Mesodermal cell (in vitro differentiated cells): ENCODE data around the gene DCTN1.

Experiments used
- H3K27ac ChIP-seq: 2 replicates; pipeline ENCODE4 v1.7.0; 2013; ENCODE audit warnings: mild to moderate bottlenecking, low read depth, low read length, moderate library complexity; ENCODE audit not compliant: severe bottlenecking
- H3K36me3 ChIP-seq: 2 replicates; pipeline ENCODE4 v1.7.1; 2013; ENCODE audit warnings: mild to moderate bottlenecking, low read length, moderate library complexity; ENCODE audit not compliant: control insufficient read depth, insufficient read depth
- H3K4me1 ChIP-seq: one replicate; pipeline ENCODE4 v1.7.1; 2013; ENCODE audit warnings: mild to moderate bottlenecking, low read length; ENCODE audit not compliant: insufficient read depth, control insufficient read depth, poor library complexity, severe bottlenecking
- H3K4me3 ChIP-seq: 2 replicates; pipeline ENCODE4 v1.7.0; 2013; ENCODE audit warnings: low read length, control low read depth, mild to moderate bottlenecking; ENCODE audit not compliant: insufficient read depth, poor library complexity, severe bottlenecking; ENCODE audit errors: extremely low read depth
- H3K9me3 ChIP-seq: 2 replicates; pipeline ENCODE4 v1.7.1; 2013; ENCODE audit warnings: mild to moderate bottlenecking, low read length, moderate library complexity; ENCODE audit not compliant: control insufficient read depth
- WGBS, 2 experiments: methylation state at CpG; one replicate each; pipeline ENCODE4 v1.1.5; 2013; ENCODE audit warnings: missing lambda C conversion rate in 2 of 2; ENCODE audit not compliant: insufficient coverage in 2 of 2; 5-methylcytosine and 5-hydroxymethylcytosine counted together

Gene DCTN1

GRCh38 chr2:74387346-74387745, 7.2 kb upstream of the DCTN1 start:
- no peak overlapping the region for H3K27ac ChIP-seq
- WGBS, 2 experiments: 86 to 100% methylated on average over 1 of the region's 1 CpG
- peaks cover 35% of the 10 kb centered on the region for H3K36me3 ChIP-seq
- H3K9me3 ChIP-seq: no peaks in the 10 kb centered on the region
- peaks cover 40% of the 10 kb centered on the region for H3K4me1 ChIP-seq
- no peak overlapping the region for H3K4me3 ChIP-seq

DNA sequence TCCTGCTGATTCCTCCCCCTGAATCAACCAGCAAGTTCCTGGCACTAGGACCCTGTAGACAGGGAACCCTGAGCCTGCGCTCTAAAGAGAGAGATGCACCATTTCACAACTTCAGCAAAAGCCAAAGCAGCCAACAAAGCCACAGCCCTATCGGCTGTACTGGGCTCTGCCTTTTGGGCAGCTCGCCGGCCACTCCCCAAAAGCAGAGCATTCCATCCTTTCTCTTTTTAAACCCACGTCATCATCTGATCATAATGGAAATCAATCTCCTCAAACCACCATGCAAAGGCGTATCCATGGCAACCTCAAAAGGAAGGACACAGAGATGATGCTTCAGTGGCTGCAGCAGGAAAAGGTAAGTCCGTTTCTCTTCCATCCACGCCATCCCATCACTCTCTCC, 5.3 kb upstream of the DCTN1 start:
- no peaks in the 10 kb centered on the region for H3K9me3 ChIP-seq
- no peak overlapping the region for H3K27ac ChIP-seq
- H3K4me3 ChIP-seq: no peak overlapping the region
- peaks cover 49% of the 10 kb centered on the region for H3K36me3 ChIP-seq
- 88 to 96% methylated on average over 6 of the region's 8 CpGs for WGBS, 2 experiments
- peaks cover 42% of the 10 kb centered on the region for H3K4me1 ChIP-seq

GRCh38 chr2:74384051-74384450, 3.9 kb upstream of the DCTN1 start:
- Histone ChIP-seq H3K36me3 (peaks cover 50% of the 10 kb centered on the region), H3K4me3 (no peak overlapping the region), H3K4me1 (peaks cover 41% of the 10 kb centered on the region), H3K27ac (no peak overlapping the region), H3K9me3 (no peaks in the 10 kb centered on the region)
- WGBS, 2 experiments: 93 to 97% methylated on average over 2 to 3 of the region's 3 CpGs

- Histone ChIP-seq H3K27ac (no peak overlapping the region), H3K4me1 (peaks cover 41% of the 10 kb centered on the region), H3K4me3 (no peak overlapping the region), H3K9me3 (no peaks in the 10 kb centered on the region), H3K36me3 (peaks cover 56% of the 10 kb centered on the region)
- 100% methylated on average over 1 of the region's 1 CpG for whole genome bisulfite sequencing, 2 experiments
These were observed 3.1 kb upstream of the DCTN1 start for GRCh38 chr2:74383254-74383653.

GRCh38 chr2:74381751-74382150, 1.6 kb upstream of the DCTN1 start:
- Histone ChIP-seq H3K27ac (no peak overlapping the region), H3K4me3 (no peak overlapping the region), H3K9me3 (no peaks in the 10 kb centered on the region), H3K4me1 (peaks cover 30% of the 10 kb centered on the region), H3K36me3 (peaks cover 68% of the 10 kb centered on the region)
- WGBS, 2 experiments: no CpG with 5 or more reads among the region's 3 CpGs

DNA sequence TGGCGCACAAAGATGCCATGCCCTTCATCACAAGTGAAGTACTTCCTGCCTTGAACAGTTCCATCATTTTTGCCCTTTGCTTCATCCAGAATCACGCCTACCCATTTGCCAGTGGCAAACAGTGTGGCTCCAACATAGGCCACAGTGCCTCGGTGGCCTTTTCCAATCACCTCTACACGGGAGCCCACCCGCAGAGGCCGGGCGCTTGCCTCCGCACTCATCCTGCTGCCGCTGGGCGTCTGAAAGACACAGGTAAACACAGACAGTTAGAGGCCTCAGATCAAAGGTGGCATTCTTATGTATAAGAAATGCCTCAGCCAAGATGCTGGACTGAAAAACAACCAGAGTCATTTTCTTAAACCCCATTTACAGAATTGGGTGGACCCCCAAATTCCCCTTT, 2.1 kb downstream of the DCTN1 start:
- Histone ChIP-seq H3K36me3 (peaks cover 59% of the 10 kb centered on the region), H3K4me1 (peaks cover 29% of the 10 kb centered on the region), H3K4me3 (no peak overlapping the region), H3K27ac (no peak overlapping the region), H3K9me3 (no peaks in the 10 kb centered on the region)
- 96 to 97% methylated on average over 10 of the region's 10 CpGs for WGBS, 2 experiments

DNA sequence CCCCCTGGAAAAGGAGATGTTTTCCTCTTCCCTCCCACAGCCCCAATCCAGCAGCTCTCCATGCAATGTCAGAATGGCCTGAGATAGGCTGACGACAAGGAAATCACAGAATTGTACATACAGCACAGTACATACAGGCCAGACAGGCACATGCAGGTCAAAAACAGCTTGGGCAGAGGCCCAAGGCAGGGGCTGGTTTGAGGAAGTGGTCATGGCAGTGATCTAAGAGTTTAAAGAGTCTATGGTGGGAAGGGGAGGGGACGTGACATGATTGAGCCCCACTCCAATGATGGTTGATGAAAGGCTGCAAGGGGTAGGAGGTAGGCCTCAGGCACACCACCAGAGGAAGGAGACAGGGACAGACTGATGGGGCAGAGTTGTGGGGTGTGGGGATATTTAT, 4.3 kb downstream of the DCTN1 start:
- H3K4me3 ChIP-seq: no peak overlapping the region
- H3K9me3 ChIP-seq: no peaks in the 10 kb centered on the region
- no peak overlapping the region for H3K27ac ChIP-seq
- H3K4me1 ChIP-seq: peaks cover 26% of the 10 kb centered on the region
- H3K36me3 ChIP-seq: peaks cover 61% of the 10 kb centered on the region
- WGBS, 2 experiments: 100% methylated on average over 1 of the region's 2 CpGs

DNA sequence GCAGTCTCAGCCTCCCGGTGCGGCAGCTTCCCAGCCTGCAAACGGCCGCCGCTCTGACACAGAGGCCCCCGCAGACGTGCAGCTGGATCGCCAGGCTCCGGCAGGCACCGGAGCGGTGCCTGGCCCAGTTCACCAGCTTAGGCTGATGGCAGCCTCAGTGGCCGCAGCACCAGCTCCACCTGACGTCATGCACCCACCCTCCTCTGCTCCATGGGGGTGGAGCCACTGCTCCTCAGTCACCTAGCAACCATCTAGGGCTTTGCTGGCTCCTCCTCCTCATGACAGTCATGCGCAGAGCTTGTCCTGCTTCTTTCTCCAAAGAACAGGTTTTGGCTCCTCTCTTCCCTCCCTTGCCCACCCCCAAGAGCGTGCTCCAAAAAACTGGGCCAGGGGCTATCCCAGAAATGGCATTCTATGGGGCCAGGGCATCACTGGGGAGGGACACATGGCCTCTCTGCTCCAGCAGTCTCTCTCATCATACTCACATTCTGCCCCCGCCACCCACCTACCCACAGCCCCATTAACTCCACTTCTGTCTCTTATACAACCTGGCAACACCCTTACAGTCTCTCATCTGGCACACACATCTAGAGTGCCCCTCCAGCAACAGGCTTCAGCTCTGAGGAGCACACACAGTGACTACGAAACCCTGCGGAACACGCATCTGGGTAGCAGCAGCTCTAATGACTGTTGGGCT, 5.5 kb downstream of the DCTN1 start:
- peak overlapping the region; percentile 49 for H3K27ac ChIP-seq
- no peaks in the 10 kb centered on the region for H3K9me3 ChIP-seq
- WGBS, 2 experiments: 44 to 61% methylated on average over 17 of the region's 19 CpGs
- peaks cover 73% of the 10 kb centered on the region for H3K36me3 ChIP-seq
- peak overlapping the region; percentile 14 for H3K4me3 ChIP-seq
- peaks cover 23% of the 10 kb centered on the region for H3K4me1 ChIP-seq

- Histone ChIP-seq H3K36me3 (peaks cover 79% of the 10 kb centered on the region), H3K27ac (peak overlapping the region; percentile 45), H3K4me3 (peak overlapping the region; percentile 14), H3K4me1 (peaks cover 17% of the 10 kb centered on the region), H3K9me3 (no peaks in the 10 kb centered on the region)
- WGBS, 2 experiments: 85 to 89% methylated on average over 5 of the region's 8 CpGs
These were observed 6.1 kb downstream of the DCTN1 start for GRCh38 chr2:74373985-74374384.

- 64 to 85% methylated on average over 4 to 5 of the region's 5 CpGs for WGBS, 2 experiments
- Histone ChIP-seq H3K9me3 (no peaks in the 10 kb centered on the region), H3K4me1 (peaks cover 17% of the 10 kb centered on the region), H3K36me3 (peaks cover 81% of the 10 kb centered on the region), H3K4me3 (no peak overlapping the region), H3K27ac (no peak overlapping the region)
These were observed 6.9 kb downstream of the DCTN1 start for GRCh38 chr2:74373221-74373676.

- Histone ChIP-seq H3K9me3 (no peaks in the 10 kb centered on the region), H3K36me3 (peaks cover 81% of the 10 kb centered on the region), H3K4me3 (no peak overlapping the region), H3K27ac (no peak overlapping the region), H3K4me1 (peaks cover 17% of the 10 kb centered on the region)
- WGBS, 2 experiments: 95 to 97% methylated on average over 3 to 6 of the region's 6 CpGs
These were observed 7.4 kb downstream of the DCTN1 start for GRCh38 chr2:74372674-74373073.
